NCI-H2029 (cell line): ENCODE measurements around the gene GRHPR.
"Not testable (repeated sequence)": the region's sequence is repeated elsewhere in the genome, so short reads cannot be mapped to it uniquely, and the experiment has no call there.

Experiments
- DNase-seq: peaks from one replicate; lab custom pipeline; 2025; lab: John Stamatoyannopoulos, UW

Gene GRHPR

GRCh38 chr9:37447111-37447510, 24.6 kb downstream of the GRHPR start:
- no peak for DNase-seq

- DNase-seq = no peak
Measured at GRCh38 chr9:37449862-37450632, 27.6 kb downstream of the GRHPR start.

GRCh38 chr9:37451628-37452027, 29.1 kb downstream of the GRHPR start:
- no peak for DNase-seq

- no peak for DNase-seq
Measured at GRCh38 chr9:37452611-37453010, 30.1 kb downstream of the GRHPR start.

GRCh38 chr9:37453827-37454226, 31.3 kb downstream of the GRHPR start:
- no peak for DNase-seq

GRCh38 chr9:37454238-37454637, 31.7 kb downstream of the GRHPR start:
- DNase-seq = no peak

GRCh38 chr9:37455884-37456647, 33.6 kb downstream of the GRHPR start:
- no peak for DNase-seq

- DNase-seq = no peak
Measured at GRCh38 chr9:37456817-37457216, 34.3 kb downstream of the GRHPR start.

- DNase-seq = no peak
Measured at GRCh38 chr9:37464006-37464405, 41.5 kb downstream of the GRHPR start.

GRCh38 chr9:37464426-37465248, 42.1 kb downstream of the GRHPR start:
- peak; percentile 93 for DNase-seq

- DNase-seq = peak; percentile 100
Measured at GRCh38 chr9:37465249-37466036, 42.9 kb downstream of the GRHPR start, which contains the start of gene ZBTB5. Gene ZBTB5 (minus strand): TSS chr9:37465450. CDS start chr9:37442551, 22,899 bp downstream.

GRCh38 chr9:37466037-37466709, 43.7 kb downstream of the GRHPR start:
- DNase-seq = peak; percentile 44

- not testable (repeated sequence) for DNase-seq
Measured at GRCh38 chr9:37467530-37467929, 45.0 kb downstream of the GRHPR start.

GRCh38 chr9:37468620-37469019, 46.1 kb downstream of the GRHPR start:
- no peak for DNase-seq

- DNase-seq = no peak
Measured at GRCh38 chr9:37471942-37472684, 49.6 kb downstream of the GRHPR start.

- DNase-seq = not testable (repeated sequence)
Measured at GRCh38 chr9:37473982-37474381, 51.5 kb downstream of the GRHPR start.

GRCh38 chr9:37474438-37474837, 51.9 kb downstream of the GRHPR start:
- DNase-seq = no peak

- no peak for DNase-seq
Measured at GRCh38 chr9:37476930-37477329, 54.4 kb downstream of the GRHPR start.

GRCh38 chr9:37477443-37477842, 54.9 kb downstream of the GRHPR start:
- not testable (repeated sequence) for DNase-seq

GRCh38 chr9:37477987-37478619, 55.6 kb downstream of the GRHPR start:
- not testable (repeated sequence) for DNase-seq
